H1 (cell line): ENCODE results near the gene KLHL7. TPM values are rescaled to one million over a fixed set of nuclear protein-coding genes. Genes with fewer than 3 reads are reported as not detected.
A peak's percentile ranks its signal among the peaks of the same experiment; 100 is the strongest.

Source experiments
- CTCF ChIA-PET: fragments of 300-600 bp; sonication (Branson Sonifier 250); formaldehyde crosslinking; loops from one replicate; lab custom pipeline; 2021; ENCODE audit not compliant: partially characterized antibody; lab: Charles Lee
- POLR2A ChIA-PET: fragments of 300-600 bp; sonication (Branson Sonifier 250); formaldehyde crosslinking; loops from one replicate; lab custom pipeline; 2021; ENCODE audit warnings: inconsistent platforms; ENCODE audit not compliant: partially characterized antibody; lab: Charles Lee
- DNase-seq, 2 experiments: peaks; one replicate each; pipeline versions ENCODE4 v3.0.0 to v3.0.0-alpha.2; 2010 to 2022; ENCODE audit warnings: low spot score in 2 of 2, low read depth in 1 of 2, mixed read lengths in 1 of 2
- FAIRE-seq: peaks from 2 replicates; lab custom pipeline; 2011; peaks lifted over from hg19 to GRCh38; lab: Jason Lieb, UNC
- H2AFZ ChIP-seq: 2 replicates; pipeline ENCODE4 v1.8.1; 2012; ENCODE audit warnings: low read length, inconsistent platforms
- H2AK5ac ChIP-seq: 2 replicates; pipeline ENCODE4 v1.6.1; 2013; ENCODE audit warnings: low read depth, low read length
- H2BK120ac ChIP-seq: replicated peaks from 2 replicates; pipeline ENCODE3; 2013; ENCODE audit warnings: low read depth, low read length, inconsistent platforms
- H2BK12ac ChIP-seq: 2 replicates; pipeline ENCODE4 v1.6.1; 2013; ENCODE audit warnings: low read depth, low read length
- H2BK15ac ChIP-seq: 2 replicates; pipeline ENCODE4 v1.6.1; 2013; ENCODE audit warnings: low read length
- H2BK20ac ChIP-seq: 2 replicates; pipeline ENCODE4 v1.6.1; 2013; ENCODE audit warnings: low read length
- H2BK5ac ChIP-seq: 2 replicates; pipeline ENCODE4 v1.6.1; 2013; ENCODE audit warnings: low read depth, low read length
- H3K14ac ChIP-seq: 2 replicates; pipeline ENCODE4 v1.6.1; 2013; ENCODE audit warnings: inconsistent platforms; ENCODE audit not compliant: insufficient read length
- H3K18ac ChIP-seq: 2 replicates; pipeline ENCODE4 v1.6.1; 2013; ENCODE audit warnings: low read length; ENCODE audit errors: extremely low read depth
- H3K23ac ChIP-seq: 2 replicates; pipeline ENCODE4 v1.6.1; 2013; ENCODE audit warnings: inconsistent platforms; ENCODE audit not compliant: insufficient read length
- H3K23me2 ChIP-seq: 2 replicates; pipeline ENCODE4 v1.6.1; 2013; ENCODE audit warnings: low read depth, low read length
- H3K27ac ChIP-seq: 2 replicates; pipeline ENCODE4 v1.6.1; 2011; ENCODE audit warnings: low read depth, low read length, inconsistent platforms
- H3K27me3 ChIP-seq, 4 experiments: replicated peaks in 1 of 4; 1 replicate in 1 of 4; 2 replicates in 3 of 4; pipeline versions ENCODE4 v1.6.1 to v1.8.1; 2011 to 2013; ENCODE audit warnings: low read length in 3 of 4, mild to moderate bottlenecking in 3 of 4, inconsistent platforms in 2 of 4, mixed read lengths in 2 of 4, moderate library complexity in 1 of 4; ENCODE audit not compliant: control insufficient read depth in 3 of 4, insufficient read depth in 3 of 4; ENCODE audit errors: extremely low read depth in 1 of 4
- H3K36me3 ChIP-seq, 4 experiments: 2 replicates each; pipeline versions ENCODE4 v1.6.1 to v1.8.1; 2011 to 2013; ENCODE audit warnings: mild to moderate bottlenecking in 4 of 4, low read length in 3 of 4, moderate library complexity in 2 of 4, control low read depth in 1 of 4, inconsistent platforms in 1 of 4; ENCODE audit not compliant: insufficient read depth in 4 of 4, control insufficient read depth in 2 of 4
- H3K4ac ChIP-seq: replicated peaks from 2 replicates; pipeline ENCODE3; 2013; ENCODE audit warnings: low read length, low read depth, mixed read lengths, inconsistent platforms; ENCODE audit not compliant: insufficient read length
- H3K4me1 ChIP-seq, 4 experiments: replicated peaks in 1 of 4; 1 replicate in 1 of 4; 2 replicates in 3 of 4; pipeline versions ENCODE4 v1.6.1 to v1.8.1; 2011 to 2013; ENCODE audit warnings: low read length in 3 of 4, inconsistent platforms in 2 of 4, mixed read lengths in 1 of 4; ENCODE audit not compliant: insufficient read depth in 4 of 4, control insufficient read depth in 3 of 4
- H3K4me2 ChIP-seq, 2 experiments: 2 replicates each; pipeline versions ENCODE4 v1.6.1 to v1.8.1; 2011 to 2013; ENCODE audit warnings: low read depth in 2 of 2, low read length in 2 of 2, control low read depth in 1 of 2, inconsistent platforms in 1 of 2, mild to moderate bottlenecking in 1 of 2; ENCODE audit not compliant: insufficient read depth in 1 of 2
- H3K4me3 ChIP-seq, 4 experiments: fragments of 200-600, 300-600 bp in 1 of 4; sonication (generic), shearing (Covaris generic), sonication (Bioruptor Twin) in 1 of 4; 2 replicates each; pipeline versions ENCODE4 v1.5.1 to v1.8.1; 2011 to 2016; ENCODE audit warnings: low read length in 4 of 4, low read depth in 3 of 4, control low read depth in 2 of 4, inconsistent platforms in 2 of 4, mild to moderate bottlenecking in 2 of 4, mixed read lengths in 1 of 4, moderate library complexity in 1 of 4; ENCODE audit not compliant: insufficient read depth in 2 of 4; ENCODE audit errors: extremely low read depth in 1 of 4
- H3K56ac ChIP-seq: replicated peaks from 2 replicates; pipeline ENCODE3; 2013; ENCODE audit warnings: low read depth, mild to moderate bottlenecking, mixed read lengths, low read length, inconsistent platforms; ENCODE audit not compliant: insufficient read length
- H3K79me1 ChIP-seq: 2 replicates; pipeline ENCODE4 v1.6.1; 2013; ENCODE audit warnings: low read depth, low read length, control low read depth
- H3K79me2 ChIP-seq, 2 experiments: 2 replicates each; pipeline versions ENCODE4 v1.6.1 to v1.8.1; 2012 to 2013; ENCODE audit warnings: low read length in 2 of 2, mild to moderate bottlenecking in 2 of 2, inconsistent platforms in 1 of 2; ENCODE audit not compliant: insufficient read depth in 2 of 2, control insufficient read depth in 1 of 2
- H3K9ac ChIP-seq, 4 experiments: replicated peaks in 1 of 4; 1 replicate in 1 of 4; 2 replicates in 3 of 4; pipeline versions ENCODE4 v1.6.1 to v1.8.1; 2011 to 2013; ENCODE audit warnings: low read depth in 3 of 4, low read length in 3 of 4, control low read depth in 2 of 4, mild to moderate bottlenecking in 2 of 4, moderate library complexity in 2 of 4, inconsistent platforms in 1 of 4; ENCODE audit errors: extremely low read depth in 1 of 4
- H3K9me3 ChIP-seq, 2 experiments: 2 replicates each; pipeline versions ENCODE4 v1.6.1 to v1.8.1; 2012 to 2013; ENCODE audit warnings: mild to moderate bottlenecking in 2 of 2, moderate library complexity in 2 of 2, control low read depth in 1 of 2, inconsistent platforms in 1 of 2, low read depth in 1 of 2, low read length in 1 of 2, mixed read lengths in 1 of 2; ENCODE audit not compliant: insufficient read depth in 2 of 2
- H4K20me1 ChIP-seq, 2 experiments: replicated peaks in 1 of 2; 2 replicates each; pipeline versions ENCODE3 to v1.8.1; 2011 to 2013; ENCODE audit warnings: inconsistent platforms in 2 of 2, low read length in 2 of 2, mild to moderate bottlenecking in 1 of 2; ENCODE audit not compliant: insufficient read depth in 2 of 2, control insufficient read depth in 1 of 2
- H4K5ac ChIP-seq: 2 replicates; pipeline ENCODE4 v1.6.1; 2013; ENCODE audit warnings: low read length, low read depth, mixed read lengths, inconsistent platforms; ENCODE audit not compliant: insufficient read length
- H4K8ac ChIP-seq: 2 replicates; pipeline ENCODE4 v1.8.0; 2013; ENCODE audit warnings: mild to moderate bottlenecking, moderate library complexity, low read length, inconsistent platforms; ENCODE audit not compliant: insufficient read depth; ENCODE audit errors: extremely low read depth
- H4K91ac ChIP-seq: replicated peaks from 2 replicates; pipeline ENCODE3; 2013; ENCODE audit warnings: low read length, mixed read lengths, inconsistent platforms; ENCODE audit not compliant: insufficient read length
- KDM1A ChIP-seq: fragments of 200-600, 300-600 bp; sonication (generic); IDR thresholded peaks from 2 replicates; pipeline ENCODE4 v1.7.1; 2016; ENCODE audit warnings: mild to moderate bottlenecking, low read length, borderline replicate concordance
- POU5F1 ChIP-seq: IDR thresholded peaks from 2 replicates; pipeline ENCODE4 v1.6.1; 2011; ENCODE audit warnings: low read depth, mild to moderate bottlenecking, low read length, moderate library complexity
- WGBS, 2 experiments: shearing (Covaris generic) in 1 of 2; methylation state at CpG; one replicate each; pipeline versions ENCODE4 v1.1.6 to v1.1.7; 2013 to 2015; ENCODE audit warnings: low lambda C conversion rate in 2 of 2, mixed read lengths in 2 of 2, inconsistent platforms in 1 of 2, low coverage in 1 of 2, missing lambda C conversion rate in 1 of 2; ENCODE audit not compliant: insufficient replicate concordance in 2 of 2, insufficient coverage in 1 of 2, insufficient read length in 1 of 2; ENCODE audit errors: extremely low coverage in 1 of 2, missing lambda C conversion rate in 1 of 2; 5-methylcytosine and 5-hydroxymethylcytosine counted together
- polyA plus RNA-seq, 7 experiments: library from polyadenylated mRNA; depleted of rRNA in 3 of 7; stranded (reverse) in 5 of 7; unstranded in 2 of 7; fragments of >200 nt in 5 of 7; fragments of 200-250 nt in 2 of 7; gene quantifications; 1 replicate in 5 of 7; 2 replicates in 1 of 7; 4 replicates in 1 of 7; pipeline versions ENCODE4 v1.2.1 to v1.2.3, GENCODE V29; 2011 to 2013; ENCODE audit warnings: missing spikeins in 2 of 7, mixed read lengths in 2 of 7
- total RNA-seq: library from RNA; stranded (reverse); fragmentation: NEBNext Ultra II Directional; extraction: Animal tissue kit (Norgen Biotek cat#: 25700); gene quantifications from 2 replicates; pipeline ENCODE4 v1.2.1, GENCODE V29; 2021

KLHL7 gene
- total and polyA plus RNA-seq, 2 of the 8 experiments (the other 6 are each of a cell fraction or from before 2014, with no cell fraction given) = 65.3 to 115 TPM

GRCh38 chr7:23210506-23210905, 104.9 kb downstream of the KLHL7 start:
- H2BK20ac ChIP-seq = no peak overlapping the region
- H3K23me2 ChIP-seq = no peaks in the 10 kb centered on the region
- no peak overlapping the region for H4K91ac ChIP-seq
- H2BK15ac ChIP-seq = no peak overlapping the region
- no peak overlapping the region for H3K4me3 ChIP-seq
- no peak overlapping the region for H4K8ac ChIP-seq
- H3K79me2 ChIP-seq = no peaks in the 10 kb centered on the region
- no peak overlapping the region for H3K14ac ChIP-seq
- H3K27ac ChIP-seq = no peak overlapping the region
- no peaks in the 10 kb centered on the region for H3K36me3 ChIP-seq
- H3K23ac ChIP-seq = no peak overlapping the region
- no peaks in the 10 kb centered on the region; a peak in 2 of 7 replicates for H3K4me1 ChIP-seq
- H2BK12ac ChIP-seq = 0 out of 2 replicates have a peak overlapping the region, but pooled peaks have one; percentile 60
- CTCF ChIA-PET = no interaction called here
- no peak overlapping the region for H2BK120ac ChIP-seq
- FAIRE-seq (no peak), DNase-seq (no peak)
- no peak overlapping the region for H2BK5ac ChIP-seq
- no peak overlapping the region for H3K56ac ChIP-seq
- H3K4me2 ChIP-seq = no peak overlapping the region
- no peak overlapping the region for H3K9ac ChIP-seq
- no peak overlapping the region for H4K5ac ChIP-seq
- no peak overlapping the region for H2AK5ac ChIP-seq
- no peak overlapping the region for H2AFZ ChIP-seq
- no peaks in the 10 kb centered on the region for H4K20me1 ChIP-seq
- H3K18ac ChIP-seq = no peak overlapping the region
- WGBS, 2 experiments = 90% methylated on average over 2 of the region's 2 CpGs; no CpG with 5 or more reads in 1 of the 2 experiments
- no peaks in the 10 kb centered on the region; a peak in 2 of 7 replicates for H3K27me3 ChIP-seq
- no peak overlapping the region for H3K4ac ChIP-seq
- TF ChIP-seq KDM1A (no peak), POU5F1 (no peak)
- TF ChIP-seq, all 59 proteins: peak for 0
- Histone ChIP-seq H3K9me3 (no peaks in the 10 kb centered on the region), H3K79me1 (no peaks in the 10 kb centered on the region)
- POLR2A ChIA-PET = no interaction called here
